ENCODE measurements around the gene DLL3.
A peak's percentile ranks its signal among the peaks of the same experiment; 100 is the strongest.

The DLL3 gene

DNA sequence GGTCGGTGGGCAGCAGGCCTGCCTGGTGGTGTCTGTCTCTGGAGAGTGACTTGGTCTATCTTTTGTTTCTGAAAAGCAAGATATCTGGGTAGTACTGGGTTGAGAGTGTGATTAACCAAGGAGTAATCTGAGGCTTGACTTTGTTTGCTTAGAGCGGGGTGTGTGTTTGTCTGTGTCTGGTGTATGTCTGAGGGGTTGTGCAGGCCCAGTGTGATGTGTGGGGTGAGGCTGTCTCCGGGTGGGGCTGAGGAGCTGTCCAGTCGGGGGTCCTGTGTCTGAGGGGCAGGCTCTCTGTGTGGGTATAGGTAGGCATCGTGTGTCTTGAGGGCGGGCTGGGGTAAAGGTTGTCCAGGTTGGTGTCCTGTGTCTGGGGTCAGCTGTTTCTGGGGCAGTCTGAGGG is 29.2 kb upstream of the DLL3 start:
- CTCF ChIA-PET: no interaction called here
- TF ChIP-seq ARNT (IDR thresholded peaks at IDR 0.05): no peak
- no peak for TF ChIP-seq FOXA1 (IDR thresholded peaks at IDR 0.05)
- no peak for TF ChIP-seq LEF1 (IDR thresholded peaks at IDR 0.05; ENCODE audit: borderline replicate concordance)
- POLR2A ChIA-PET: interaction anchor here (2.1 kb wide), 1 partner anchor 34 kb away, joined by 7 read pairs; the partner anchor contains the start of gene RPS16
- no peak for DNase-seq (ENCODE audit: extremely low spot score)

DNA sequence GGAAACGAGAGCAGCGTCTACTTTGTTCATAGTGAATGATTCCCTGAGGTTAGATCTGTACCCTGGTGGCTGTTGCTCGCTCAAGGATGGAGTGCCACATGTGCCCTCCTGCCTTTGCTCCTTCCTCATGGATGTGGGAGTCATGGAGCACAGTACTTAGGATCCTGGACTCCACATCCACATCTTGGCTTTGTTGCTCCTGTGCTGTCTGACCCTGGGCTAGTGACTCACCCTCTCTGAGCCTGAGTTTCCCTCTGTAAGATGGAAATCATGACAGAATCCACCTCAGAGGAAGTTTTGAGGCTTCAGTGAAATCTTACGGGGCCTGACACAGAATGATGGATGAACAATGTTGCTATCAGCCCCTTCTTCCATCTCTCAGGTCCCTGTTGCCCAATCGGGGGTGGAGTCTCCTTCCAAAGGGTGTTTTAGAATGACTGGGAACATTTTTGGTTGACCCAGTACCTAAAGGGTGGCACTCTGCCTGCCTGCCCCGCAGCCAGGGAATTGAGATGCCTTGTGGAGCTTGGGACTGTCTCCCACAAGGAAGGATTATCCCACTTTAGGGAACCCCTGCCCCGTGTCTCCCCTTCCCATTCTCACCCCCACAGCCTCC is 27.9 kb upstream of the DLL3 start:
- TF ChIP-seq, protein P1, sequence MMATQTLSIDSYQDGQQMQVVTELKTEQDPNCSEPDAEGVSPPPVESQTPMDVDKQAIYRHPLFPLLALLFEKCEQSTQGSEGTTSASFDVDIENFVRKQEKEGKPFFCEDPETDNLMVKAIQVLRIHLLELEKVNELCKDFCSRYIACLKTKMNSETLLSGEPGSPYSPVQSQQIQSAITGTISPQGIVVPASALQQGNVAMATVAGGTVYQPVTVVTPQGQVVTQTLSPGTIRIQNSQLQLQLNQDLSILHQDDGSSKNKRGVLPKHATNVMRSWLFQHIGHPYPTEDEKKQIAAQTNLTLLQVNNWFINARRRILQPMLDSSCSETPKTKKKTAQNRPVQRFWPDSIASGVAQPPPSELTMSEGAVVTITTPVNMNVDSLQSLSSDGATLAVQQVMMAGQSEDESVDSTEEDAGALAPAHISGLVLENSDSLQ (IDR thresholded peaks at IDR 0.05): no peak
- ChIA-PET POLR2A (interaction anchor here (1.6 kb wide), 1 partner anchor 35 kb away, joined by 10 read pairs; the partner anchor contains the start of gene RPS16), CTCF (no interaction called here)
- no peak for DNase-seq (ENCODE audit: extremely low spot score)

DNA sequence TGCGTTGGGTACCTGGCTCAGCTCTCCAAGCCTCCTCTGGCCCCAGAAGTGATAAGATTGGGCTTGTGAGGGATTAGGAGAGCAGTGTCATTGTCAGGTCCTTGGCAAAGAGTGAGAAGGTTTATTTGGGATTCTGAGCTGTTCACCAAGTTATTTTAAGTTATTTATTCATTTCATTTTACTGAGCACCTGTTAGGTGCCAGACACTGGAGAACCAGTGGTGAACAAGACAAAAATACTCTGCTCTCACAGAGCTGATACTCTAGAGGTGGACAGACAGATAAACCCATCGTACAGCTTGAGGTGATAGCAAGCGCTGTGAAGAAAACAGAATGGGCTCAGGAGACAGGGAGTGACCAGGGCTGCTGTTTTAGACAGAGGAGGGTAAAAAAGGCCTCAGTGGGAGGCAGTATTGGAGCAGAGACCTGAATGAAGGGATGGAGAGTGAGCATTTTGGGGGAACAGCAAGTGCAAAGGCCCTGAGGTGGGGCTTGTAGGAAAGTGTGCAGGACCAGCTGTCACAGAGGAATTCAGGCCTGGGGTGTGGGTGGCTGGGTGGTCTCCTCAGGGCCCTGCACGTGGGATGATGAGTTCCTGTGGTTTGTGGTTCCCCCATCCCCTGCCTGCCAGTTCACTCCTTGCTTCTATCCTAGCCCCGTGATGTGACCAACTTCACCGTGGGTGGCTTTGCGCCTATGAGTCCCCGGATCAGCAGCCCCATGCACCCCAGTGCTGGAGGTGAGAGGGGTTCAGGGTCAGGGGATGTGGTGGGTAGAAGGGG is 26.8 kb upstream of the DLL3 start:
- DNase-seq (ENCODE audit: extremely low spot score): no peak
- TF ChIP-seq LEF1 (IDR thresholded peaks at IDR 0.05; ENCODE audit: borderline replicate concordance) (no peak), ZNF384 (IDR thresholded peaks at IDR 0.05) (no peak)
- ChIA-PET POLR2A (interaction anchor here (1.0 to 1.6 kb wide), 2 partner anchors 8 to 36 kb away, joined by 3 to 10 read pairs; partner anchors contain the start of genes RPS16 and TIMM50), CTCF (interaction anchor here (0.6 kb wide), 3 partner anchors 10 to 165 kb away, joined by 3 to 5 read pairs (median 3); no protein-coding TSS in a partner anchor)

DNA sequence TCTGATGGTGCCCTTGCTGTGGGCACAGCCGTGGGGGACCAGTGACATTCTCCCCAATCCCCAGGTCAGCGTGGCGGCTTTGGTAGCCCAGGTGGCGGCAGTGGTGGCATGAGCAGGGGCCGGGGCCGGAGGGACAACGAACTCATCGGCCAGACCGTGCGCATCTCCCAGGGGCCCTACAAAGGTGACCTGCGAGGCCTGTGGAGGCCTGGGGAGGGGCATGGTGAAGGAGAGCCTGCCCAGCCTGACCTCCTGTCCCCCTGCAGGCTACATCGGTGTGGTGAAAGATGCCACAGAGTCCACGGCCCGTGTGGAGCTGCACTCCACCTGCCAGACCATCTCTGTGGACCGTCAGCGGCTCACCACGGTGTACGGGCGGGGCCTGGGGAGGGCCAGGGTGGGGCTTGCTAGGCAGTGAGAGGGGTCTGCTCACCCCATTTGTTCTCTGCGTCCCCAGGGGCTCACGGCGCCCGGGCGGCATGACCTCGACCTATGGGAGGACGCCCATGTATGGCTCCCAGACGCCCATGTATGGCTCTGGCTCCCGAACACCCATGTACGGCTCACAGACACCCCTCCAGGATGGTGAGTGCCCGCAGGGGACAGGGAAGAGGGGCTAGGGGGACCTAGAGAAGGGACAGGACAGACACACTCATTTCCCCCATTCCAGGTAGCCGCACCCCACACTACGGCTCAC is 25.9 kb upstream of the DLL3 start:
- CTCF ChIA-PET: no interaction called here
- no peak for DNase-seq (ENCODE audit: extremely low spot score)
- POLR2A ChIA-PET: no interaction called here
- TF ChIP-seq L3MBTL2 (conservative IDR thresholded peaks at IDR 0.05): no peak
- TF ChIP-seq LEF1 (IDR thresholded peaks at IDR 0.05; ENCODE audit: borderline replicate concordance): no peak
- TF ChIP-seq, protein P1 (IDR thresholded peaks at IDR 0.05): no peak
- TF ChIP-seq BHLHE40 (IDR thresholded peaks at IDR 0.05; ENCODE audit: borderline replicate concordance): no peak
- no peak for TF ChIP-seq SUZ12 (IDR thresholded peaks at IDR 0.05)
- no peak for TF ChIP-seq TARDBP (IDR thresholded peaks at IDR 0.05)
- no peak for TF ChIP-seq FOXA1 (IDR thresholded peaks at IDR 0.05)
- no peak for TF ChIP-seq HDGF (IDR thresholded peaks at IDR 0.05; ENCODE audit: borderline replicate concordance)
- no peak for TF ChIP-seq FOXM1 (IDR thresholded peaks at IDR 0.05; ENCODE audit: borderline replicate concordance)
- no peak for TF ChIP-seq CTBP1 (IDR thresholded peaks at IDR 0.05; ENCODE audit: borderline replicate concordance)
- TF ChIP-seq NFRKB (IDR thresholded peaks at IDR 0.05): no peak
- TF ChIP-seq FOXK2 (IDR thresholded peaks at IDR 0.05): no peak

DNA sequence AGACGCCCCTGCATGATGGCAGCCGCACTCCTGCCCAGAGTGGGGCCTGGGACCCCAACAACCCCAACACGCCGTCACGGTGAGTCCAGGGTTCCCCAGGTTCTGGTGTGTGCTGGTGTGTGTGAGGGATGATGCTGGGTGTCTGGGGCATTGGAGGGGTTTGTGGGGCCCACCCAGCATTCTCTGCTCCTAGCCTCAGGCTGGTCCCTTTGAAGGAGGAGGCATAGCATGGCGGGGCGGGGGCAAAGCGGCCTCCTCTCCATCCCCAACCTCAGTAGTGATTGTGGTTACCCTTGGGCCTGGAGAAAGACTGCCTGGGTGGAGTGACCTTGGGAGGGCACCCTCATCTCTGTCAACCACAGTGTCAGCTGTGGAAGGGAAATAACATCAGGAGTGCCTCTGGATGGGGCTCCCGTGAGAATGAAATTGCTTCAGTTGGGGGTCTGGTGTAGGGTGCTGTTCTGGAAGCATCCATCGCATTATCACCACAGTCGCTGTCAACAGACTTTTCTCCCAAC is 25.2 kb upstream of the DLL3 start:
- CTCF ChIA-PET: interaction anchor here (0.9 to 1.3 kb wide), 5 partner anchors 8 to 59 kb away, joined by 3 to 9 read pairs (median 4); partner anchors contain the start of gene EID2B
- POLR2A ChIA-PET: interaction anchor here (1.3 kb wide), 1 partner anchor 59 kb away, joined by 9 read pairs; the partner anchor contains the start of gene EID2B
- no peak for TF ChIP-seq TARDBP (IDR thresholded peaks at IDR 0.05)
- no peak for TF ChIP-seq LEF1 (IDR thresholded peaks at IDR 0.05; ENCODE audit: borderline replicate concordance)
- TF ChIP-seq BHLHE40 (IDR thresholded peaks at IDR 0.05; ENCODE audit: borderline replicate concordance): no peak
- TF ChIP-seq, protein P1 (IDR thresholded peaks at IDR 0.05): no peak
- no peak for TF ChIP-seq ARNT (IDR thresholded peaks at IDR 0.05)
- TF ChIP-seq FOXK2 (IDR thresholded peaks at IDR 0.05): no peak
- TF ChIP-seq SP1 (IDR thresholded peaks at IDR 0.05): no peak
- DNase-seq (ENCODE audit: extremely low spot score): no peak

DNA sequence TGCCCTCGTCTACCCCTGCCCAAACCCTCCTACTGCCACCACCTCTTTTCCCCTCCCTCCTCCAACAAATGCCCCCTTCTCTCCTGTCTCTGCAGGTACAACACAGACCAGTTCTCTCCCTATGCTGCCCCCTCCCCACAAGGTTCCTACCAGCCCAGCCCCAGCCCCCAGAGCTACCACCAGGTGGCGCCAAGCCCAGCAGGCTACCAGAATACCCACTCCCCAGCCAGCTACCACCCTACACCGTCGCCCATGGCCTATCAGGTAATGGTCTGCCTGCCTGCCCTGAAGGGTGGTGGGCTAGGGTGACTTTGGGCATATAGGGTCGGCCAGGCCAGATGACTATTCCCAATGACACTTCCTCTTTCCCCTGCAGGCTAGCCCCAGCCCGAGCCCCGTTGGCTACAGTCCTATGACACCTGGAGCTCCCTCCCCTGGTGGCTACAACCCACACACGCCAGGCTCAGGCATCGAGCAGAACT is 24.6 kb upstream of the DLL3 start:
- ChIA-PET CTCF (interaction anchor here (0.8 to 1.3 kb wide), 9 partner anchors 8 to 60 kb away, joined by 3 to 9 read pairs (median 4); partner anchors contain the start of genes EID2B and SUPT5H), POLR2A (interaction anchor here (0.6 to 2.0 kb wide), 4 partner anchors 39 to 592 kb away, joined by 3 to 12 read pairs (median 6); partner anchors contain the start of genes EID2B and RPS16)
- DNase-seq (ENCODE audit: extremely low spot score): peak; percentile 82
- 0 out of 2 replicates have a peak, but pooled peaks have one; percentile 62 for TF ChIP-seq HDGF (IDR thresholded peaks at IDR 0.05; ENCODE audit: borderline replicate concordance)
- no peak for TF ChIP-seq FOXK2 (IDR thresholded peaks at IDR 0.05)

All from HEK293T (cell line).